ENCODE measurements around the gene RAD23B.

DNA sequence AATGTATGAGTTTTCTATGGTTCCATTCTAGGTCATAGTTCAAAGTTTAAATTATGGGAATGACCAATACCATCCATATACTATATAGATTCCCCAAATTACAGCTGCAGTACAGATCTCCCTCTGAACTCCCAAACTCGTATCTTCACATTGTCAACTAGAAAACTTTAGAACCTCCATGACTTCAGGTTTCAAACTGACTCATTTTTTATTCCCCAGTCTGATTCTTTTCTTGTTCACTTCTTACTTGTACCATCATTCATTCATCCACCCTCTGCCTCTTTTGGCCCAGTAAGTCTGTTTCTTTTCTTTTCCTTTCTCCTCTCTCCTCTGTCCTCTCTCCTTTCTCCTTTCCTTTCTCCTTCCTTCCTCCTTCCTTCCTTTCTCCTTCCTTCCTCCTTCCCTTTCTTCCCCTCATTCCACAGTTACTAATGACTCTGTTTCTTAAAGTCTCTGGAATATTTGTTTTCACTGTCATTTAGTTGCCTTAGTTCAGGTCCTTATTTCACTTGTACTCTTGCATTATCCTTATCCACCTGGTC lies 30.5 kb downstream of the RAD23B start:
- TF ChIP-seq POLR2AphosphoS5 (IDR thresholded peaks at IDR 0.05) (no peak), EP300 (IDR thresholded peaks at IDR 0.05) (no peak)
- TF ChIP-seq, protein P1, sequence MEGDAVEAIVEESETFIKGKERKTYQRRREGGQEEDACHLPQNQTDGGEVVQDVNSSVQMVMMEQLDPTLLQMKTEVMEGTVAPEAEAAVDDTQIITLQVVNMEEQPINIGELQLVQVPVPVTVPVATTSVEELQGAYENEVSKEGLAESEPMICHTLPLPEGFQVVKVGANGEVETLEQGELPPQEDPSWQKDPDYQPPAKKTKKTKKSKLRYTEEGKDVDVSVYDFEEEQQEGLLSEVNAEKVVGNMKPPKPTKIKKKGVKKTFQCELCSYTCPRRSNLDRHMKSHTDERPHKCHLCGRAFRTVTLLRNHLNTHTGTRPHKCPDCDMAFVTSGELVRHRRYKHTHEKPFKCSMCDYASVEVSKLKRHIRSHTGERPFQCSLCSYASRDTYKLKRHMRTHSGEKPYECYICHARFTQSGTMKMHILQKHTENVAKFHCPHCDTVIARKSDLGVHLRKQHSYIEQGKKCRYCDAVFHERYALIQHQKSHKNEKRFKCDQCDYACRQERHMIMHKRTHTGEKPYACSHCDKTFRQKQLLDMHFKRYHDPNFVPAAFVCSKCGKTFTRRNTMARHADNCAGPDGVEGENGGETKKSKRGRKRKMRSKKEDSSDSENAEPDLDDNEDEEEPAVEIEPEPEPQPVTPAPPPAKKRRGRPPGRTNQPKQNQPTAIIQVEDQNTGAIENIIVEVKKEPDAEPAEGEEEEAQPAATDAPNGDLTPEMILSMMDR (IDR thresholded peaks at IDR 0.05) = no peak

All from stomach (tissue), 4 donors.